HepG2 (cell line): ENCODE measurements around the gene MEAF6. TPM values are rescaled to one million over a fixed set of nuclear protein-coding genes. Genes with fewer than 3 reads are reported as not detected.

Source experiments
- ATAC-seq: fragments of 200-7000 bp; cut with Tn5 transposase; 3 replicates; pipeline ENCODE4 v1.9.1; 2020; ENCODE audit warnings: mild to moderate bottlenecking, moderate library complexity
- BruUV-seq: library from RNA; stranded (reverse); fragments of 400-500 nt; replicated peaks from 2 replicates; lab custom pipeline; 2021; lab: Mats Ljungman, UMichigan
- CTCF ChIA-PET: fragments of 300-600 bp; formaldehyde crosslinking; extraction: SDS; loops from one replicate; lab custom pipeline; 2021; ENCODE audit warnings: low total read pairs, inconsistent platforms, low intra/inter-chr PET ratio; lab: Yijun Ruan, JAX
- POLR2A ChIA-PET: fragments of 350-600 bp; sonication (Branson Sonifier 250); formaldehyde crosslinking; loops from one replicate; lab custom pipeline; 2020; ENCODE audit warnings: antibody characterized with exemption, inconsistent platforms; lab: Yijun Ruan, JAX
- DNase-seq: peaks from one replicate; pipeline ENCODE4 v3.0.0-alpha.2; 2015; ENCODE audit warnings: low spot score
- FAIRE-seq: peaks from 3 replicates; lab custom pipeline; 2011; peaks lifted over from hg19 to GRCh38; lab: Jason Lieb, UNC
- H2AFZ ChIP-seq: one replicate; pipeline ENCODE4 v1.6.1; 2011; ENCODE audit warnings: low read length, inconsistent platforms
- H3K27ac ChIP-seq: fragments of 300-600 bp; 3 replicates; pipeline ENCODE4 v1.8.0; 2011; ENCODE audit warnings: mixed run types, mild to moderate bottlenecking, mixed read lengths, low read length, inconsistent platforms; ENCODE audit not compliant: insufficient read depth; ENCODE audit errors: extremely low read length
- H3K27me3 ChIP-seq, 2 experiments: fragments of 200-600 bp in 1 of 2; 2 replicates in 1 of 2; 3 replicates in 1 of 2; pipeline versions ENCODE4 v1.6.0 to v1.8.0; 2011; ENCODE audit warnings: low read length in 2 of 2, mild to moderate bottlenecking in 2 of 2, moderate library complexity in 2 of 2, inconsistent platforms in 1 of 2; ENCODE audit not compliant: insufficient read depth in 2 of 2, control insufficient read depth in 1 of 2
- H3K36me3 ChIP-seq, 2 experiments: fragments of 200-600 bp in 1 of 2; replicated peaks in 1 of 2; 2 replicates in 1 of 2; 3 replicates in 1 of 2; pipeline versions ENCODE4 v1.5.1 to v1.8.0; 2011; ENCODE audit warnings: low read length in 2 of 2, inconsistent platforms in 1 of 2; ENCODE audit not compliant: insufficient read depth in 2 of 2, control insufficient read depth in 1 of 2
- H3K4me1 ChIP-seq: 2 replicates; pipeline ENCODE4 v1.5.1; 2012; ENCODE audit warnings: low read length, inconsistent platforms; ENCODE audit not compliant: insufficient read depth
- H3K4me2 ChIP-seq: 2 replicates; pipeline ENCODE4 v1.6.0; 2011; ENCODE audit warnings: low read depth, low read length, inconsistent platforms
- H3K4me3 ChIP-seq, 3 experiments: fragments of 200-600 bp in 1 of 3; sonication (generic), shearing (Covaris generic) in 1 of 3; replicated peaks in 1 of 3; 2 replicates each; pipeline ENCODE4 v1.5.1; 2011 to 2016; ENCODE audit warnings: low read length in 3 of 3, inconsistent platforms in 2 of 3, low read depth in 2 of 3, mild to moderate bottlenecking in 2 of 3, control low read depth in 1 of 3, mixed read lengths in 1 of 3; ENCODE audit not compliant: insufficient read depth in 1 of 3
- H3K79me2 ChIP-seq: one replicate; pipeline ENCODE4 v1.6.1; 2011; ENCODE audit warnings: low read length, inconsistent platforms; ENCODE audit not compliant: insufficient read depth
- H3K9ac ChIP-seq: 2 replicates; pipeline ENCODE4 v1.6.0; 2011; ENCODE audit warnings: mild to moderate bottlenecking, low read depth, low read length, inconsistent platforms; ENCODE audit not compliant: insufficient read depth
- H3K9me3 ChIP-seq: 2 replicates; pipeline ENCODE4 v1.5.1; 2012; ENCODE audit warnings: mild to moderate bottlenecking, low read length
- H4K20me1 ChIP-seq: 2 replicates; pipeline ENCODE4 v1.6.0; 2011; ENCODE audit warnings: inconsistent platforms, mild to moderate bottlenecking, low read length, moderate library complexity; ENCODE audit not compliant: insufficient read depth
- CHCHD3 ChIP-seq: sonication (generic); formaldehyde crosslinking; IDR thresholded peaks from 2 replicates; pipeline ENCODE4 v1.8.0; 2022; ENCODE audit warnings: mild to moderate bottlenecking, missing genetic modification reagents, moderate library complexity
- DMTF1 ChIP-seq: sonication (generic); formaldehyde crosslinking; IDR thresholded peaks from 2 replicates; pipeline ENCODE4 v1.4.0; 2020; ENCODE audit warnings: mild to moderate bottlenecking, missing genetic modification reagents
- DNMT1 ChIP-seq: sonication (generic); formaldehyde crosslinking; IDR thresholded peaks from 2 replicates; pipeline ENCODE4 v1.5.1; 2020; ENCODE audit warnings: mild to moderate bottlenecking, missing genetic modification reagents
- ETV5 ChIP-seq: IDR thresholded peaks from 2 replicates; pipeline ENCODE4 v1.6.1; 2018; ENCODE audit warnings: missing biosample characterization, missing genetic modification reagents, inconsistent platforms, borderline replicate concordance
- MLXIP ChIP-seq: sonication (generic); formaldehyde crosslinking; IDR thresholded peaks from 2 replicates; pipeline ENCODE4 v1.9.0; 2021; ENCODE audit warnings: missing genetic modification reagents, borderline replicate concordance
- RELA ChIP-seq: sonication (generic); formaldehyde crosslinking; IDR thresholded peaks from 2 replicates; pipeline ENCODE4 v1.4.0; 2020; ENCODE audit warnings: missing genetic modification reagents
- TBX2 ChIP-seq: sonication (generic); formaldehyde crosslinking; IDR thresholded peaks from 2 replicates; pipeline ENCODE4 v1.5.0; 2020; ENCODE audit warnings: missing genetic modification reagents, mild to moderate bottlenecking, borderline replicate concordance
- TEF ChIP-seq: sonication (generic); formaldehyde crosslinking; IDR thresholded peaks from 2 replicates; pipeline ENCODE4 v1.5.0; 2020; ENCODE audit warnings: missing genetic modification reagents
- ZNF577 ChIP-seq: sonication (generic); formaldehyde crosslinking; IDR thresholded peaks from 2 replicates; pipeline ENCODE4 v1.4.0; 2020; ENCODE audit warnings: mild to moderate bottlenecking, low read depth, missing genetic modification reagents, borderline replicate concordance
- ZNF616 ChIP-seq: sonication (generic); formaldehyde crosslinking; IDR thresholded peaks from 2 replicates; pipeline ENCODE4 v1.5.0; 2020; ENCODE audit warnings: low read depth, mild to moderate bottlenecking, missing genetic modification reagents
- ZNF740 ChIP-seq: sonication (generic); formaldehyde crosslinking; IDR thresholded peaks from 2 replicates; pipeline ENCODE4 v1.4.0; 2020; ENCODE audit warnings: missing genetic modification reagents
- ZNF75D ChIP-seq: sonication (generic); formaldehyde crosslinking; IDR thresholded peaks from 2 replicates; pipeline ENCODE4 v1.8.1; 2023; ENCODE audit warnings: missing genetic modification reagents, mild to moderate bottlenecking, borderline replicate concordance
- WGBS: methylation state at CpG from one replicate; pipeline ENCODE4 v1.1.6; 2017; ENCODE audit warnings: low lambda C conversion rate; 5-methylcytosine and 5-hydroxymethylcytosine counted together
- in situ Hi-C: cut with HindIII; loops from 2 replicates; pipeline ENCODE4 v1.10.0; 2017; ENCODE audit warnings: low pct_unique_long_range_greater_than_20kb; ENCODE audit not compliant: extremely low pct_ligation_motif_present
- intact Hi-C: fragments of 100-400 bp; cut with micrococcal nuclease; formaldehyde crosslinking; loops from one replicate; pipeline ENCODE4 v1.10.0; 2022; ENCODE audit not compliant: unreplicated experiment
- polyA plus RNA-seq, 8 experiments: library from polyadenylated mRNA; depleted of rRNA in 3 of 8; stranded (reverse) in 7 of 8; unstranded in 1 of 8; fragments of >200 nt; fragmentation: Illumina TruSeq in 4 of 8; extraction: Trizol in 4 of 8; gene quantifications; 2 replicates each; pipeline versions ENCODE4 v1.2.1 to v1.2.3, GENCODE V29; 2011 to 2016; ENCODE audit warnings: low read depth in 4 of 8, missing spikeins in 1 of 8, mixed read lengths in 1 of 8; ENCODE audit not compliant: insufficient read depth in 1 of 8
- total RNA-seq, 5 experiments: library from RNA; depleted of rRNA; stranded (reverse); fragments of >200 nt; fragmentation: Illumina TruSeq; extraction: Trizol; gene quantifications; 2 replicates each; pipeline ENCODE4 v1.2.3, GENCODE V29; 2016; ENCODE audit warnings: low read depth in 1 of 5

Gene MEAF6
- total and polyA plus RNA-seq, 2 of the 13 experiments (the other 11 are each of a cell fraction or from before 2014, with no cell fraction given) = 29.5 to 45.6 TPM

GRCh38 chr1:37477946-37478345 is 36.6 kb downstream of the MEAF6 start (continued):
- TF ChIP-seq ZNF75D (no peak), MLXIP (CRISPR knock-in tag) (no peak), ZNF616 (no peak), ZNF577 (CRISPR knock-in tag) (no peak)

- peaks cover 42% of the 10 kb centered on the region for H3K79me2 ChIP-seq
- ATAC-seq (peak; percentile 12), DNase-seq (peak; percentile 31)
- TF ChIP-seq ETV5 (0 out of 2 replicates have a peak, but pooled peaks have one; percentile 36), TBX2 (CRISPR knock-in tag) (peak; percentile 5; the same call in 1 of the 2 replicates), DNMT1 (0 out of 2 replicates have a peak, but pooled peaks have one; percentile 44), ZNF740 (peak; percentile 80), CHCHD3 (CRISPR knock-in tag) (no peak), RELA (CRISPR knock-in tag) (0 out of 2 replicates have a peak, but pooled peaks have one; percentile 83), DMTF1 (CRISPR knock-in tag) (no peak), TEF (CRISPR knock-in tag) (no peak)
Observed at GRCh38 chr1:37477198-37477931, 37.2 kb downstream of the MEAF6 start.

More at GRCh38 chr1:37477198-37477931, 37.2 kb downstream of the MEAF6 start:
- intact Hi-C loops (loop anchor here (10.0 kb wide), 1 partner anchor 217 kb away; the partner anchor contains the start of gene CDCA8), in situ Hi-C loops (no loop called here)
- WGBS = 3% methylated on average over 4 of the region's 10 CpGs
- peak overlapping the region; percentile 64 for H3K27ac ChIP-seq
- no peaks in the 10 kb centered on the region; a peak in 1 of 5 replicates for H3K27me3 ChIP-seq
- H3K4me1 ChIP-seq = peaks cover 69% of the 10 kb centered on the region
- H3K36me3 ChIP-seq = peaks cover 10 to 21% of the 10 kb centered on the region in 2 experiments
- FAIRE-seq = no peak
- BruUV-seq = no TSS peak
- H3K9me3 ChIP-seq = no peaks in the 10 kb centered on the region
- H3K4me2 ChIP-seq = peak overlapping the region; percentile 96
- H2AFZ ChIP-seq = no peak overlapping the region
- peak overlapping the region; percentile 83 for H3K9ac ChIP-seq
- ChIA-PET POLR2A (interaction anchor here (1.0 to 6.1 kb wide), 6 partner anchors 9 to 382 kb away, joined by 3 to 57 read pairs (median 6); partner anchors contain the start of genes MEAF6 and MTF1), CTCF (no interaction called here)
- H4K20me1 ChIP-seq = peaks cover 17% of the 10 kb centered on the region; the same call in 1 of the 2 replicates
- H3K4me3 ChIP-seq = peak overlapping the region; percentile 65 to 85 (median 80)
